H7 (cell line): ENCODE measurements around the gene CATSPER1. TPM values are rescaled to one million over a fixed set of nuclear protein-coding genes. Genes with fewer than 3 reads are reported as not detected.

Experiments
- DNase-seq: peaks from one replicate; pipeline ENCODE4 v3.0.0; 2012
- H3K27me3 ChIP-seq: 2 replicates; pipeline ENCODE4 v1.6.0; 2011; ENCODE audit warnings: mild to moderate bottlenecking, low read length; ENCODE audit not compliant: control insufficient read depth, insufficient read depth
- H3K36me3 ChIP-seq: replicated peaks from 2 replicates; pipeline ENCODE4 v1.5.1; 2011; ENCODE audit warnings: low read length; ENCODE audit not compliant: control insufficient read depth, insufficient read depth
- H3K4me3 ChIP-seq: 2 replicates; pipeline ENCODE4 v1.5.1; 2011; ENCODE audit warnings: low read depth, mild to moderate bottlenecking, control low read depth, low read length, moderate library complexity; ENCODE audit not compliant: insufficient read depth
- total RNA-seq: library from RNA; depleted of rRNA; stranded (reverse); fragments of >200 nt; shearing (Covaris generic); gene quantifications from 2 replicates; pipeline ENCODE4 v1.2.3, GENCODE V29; 2014

The CATSPER1 gene
- total RNA-seq, 1 experiment from 2014 or later: not detected

DNA sequence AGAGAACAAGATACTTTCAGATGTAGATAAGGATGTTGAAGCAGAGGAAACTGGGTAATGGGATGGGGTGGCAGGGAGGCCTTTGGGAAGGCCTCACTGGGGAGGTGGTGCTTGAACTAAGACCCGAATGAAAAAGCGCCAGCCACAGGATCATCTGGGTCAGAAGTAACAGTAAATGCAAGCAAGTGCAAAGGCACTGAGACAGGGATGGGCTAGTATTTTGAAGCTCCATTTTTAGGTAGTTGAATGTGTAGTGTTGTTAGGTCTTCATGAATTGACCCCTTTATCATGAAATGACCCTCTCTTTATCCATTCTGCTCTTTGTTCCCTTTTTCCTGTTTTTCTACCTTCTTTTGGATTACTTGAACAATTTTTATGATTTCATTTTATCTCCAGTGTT is 37.6 kb upstream of the CATSPER1 start:
- no peak for DNase-seq
- H3K36me3 ChIP-seq: peaks cover 68% of the 10 kb centered on the region
- no peaks in the 10 kb centered on the region for H3K27me3 ChIP-seq
- H3K4me3 ChIP-seq: no peak overlapping the region

DNA sequence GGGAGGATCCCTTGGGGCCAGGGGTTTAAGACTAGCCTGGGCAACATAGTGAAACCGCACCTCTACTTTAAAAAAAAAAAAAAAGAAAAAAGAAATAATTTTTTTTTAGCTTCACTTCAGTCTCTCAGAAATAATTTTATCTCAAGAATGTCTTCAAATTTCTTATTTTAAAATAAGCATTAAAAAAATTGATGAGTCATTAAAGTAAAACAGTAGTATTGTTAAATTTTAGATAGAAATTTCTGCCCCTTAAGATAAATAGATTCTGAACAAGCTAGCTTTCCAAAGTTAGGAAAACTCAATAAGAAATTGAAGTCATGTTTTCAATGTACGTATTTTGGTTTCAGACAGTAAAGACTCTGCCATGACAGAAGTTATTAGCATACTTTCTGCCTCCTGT is 36.1 kb upstream of the CATSPER1 start:
- no peak for DNase-seq
- Histone ChIP-seq H3K4me3 (no peak overlapping the region), H3K36me3 (peaks cover 71% of the 10 kb centered on the region)

DNA sequence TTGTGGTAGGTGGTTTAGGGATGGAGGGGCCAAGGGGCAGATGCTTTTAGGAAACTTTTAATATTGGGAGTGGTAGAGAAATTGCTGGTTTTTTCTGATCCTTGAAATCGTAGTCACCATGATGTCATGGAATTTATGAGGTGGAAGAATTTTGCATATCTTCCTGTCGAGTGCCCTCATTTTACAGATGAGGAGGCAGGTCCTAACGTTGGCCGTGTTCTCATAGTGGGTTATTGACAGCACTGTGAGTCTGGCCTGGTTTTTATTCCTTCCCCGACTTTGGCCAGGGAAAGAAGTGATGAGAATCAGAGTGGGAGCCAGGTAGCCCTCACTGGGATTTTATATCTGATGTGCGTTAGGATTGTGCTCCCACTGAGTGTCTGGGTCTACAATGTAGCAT is 35.0 kb upstream of the CATSPER1 start:
- Histone ChIP-seq H3K36me3 (peaks cover 66% of the 10 kb centered on the region), H3K4me3 (no peak overlapping the region), H3K27me3 (no peaks in the 10 kb centered on the region)
- no peak for DNase-seq

More for the DNA sequence above, 36.1 kb upstream of the CATSPER1 start:
- H3K27me3 ChIP-seq: no peaks in the 10 kb centered on the region

DNA sequence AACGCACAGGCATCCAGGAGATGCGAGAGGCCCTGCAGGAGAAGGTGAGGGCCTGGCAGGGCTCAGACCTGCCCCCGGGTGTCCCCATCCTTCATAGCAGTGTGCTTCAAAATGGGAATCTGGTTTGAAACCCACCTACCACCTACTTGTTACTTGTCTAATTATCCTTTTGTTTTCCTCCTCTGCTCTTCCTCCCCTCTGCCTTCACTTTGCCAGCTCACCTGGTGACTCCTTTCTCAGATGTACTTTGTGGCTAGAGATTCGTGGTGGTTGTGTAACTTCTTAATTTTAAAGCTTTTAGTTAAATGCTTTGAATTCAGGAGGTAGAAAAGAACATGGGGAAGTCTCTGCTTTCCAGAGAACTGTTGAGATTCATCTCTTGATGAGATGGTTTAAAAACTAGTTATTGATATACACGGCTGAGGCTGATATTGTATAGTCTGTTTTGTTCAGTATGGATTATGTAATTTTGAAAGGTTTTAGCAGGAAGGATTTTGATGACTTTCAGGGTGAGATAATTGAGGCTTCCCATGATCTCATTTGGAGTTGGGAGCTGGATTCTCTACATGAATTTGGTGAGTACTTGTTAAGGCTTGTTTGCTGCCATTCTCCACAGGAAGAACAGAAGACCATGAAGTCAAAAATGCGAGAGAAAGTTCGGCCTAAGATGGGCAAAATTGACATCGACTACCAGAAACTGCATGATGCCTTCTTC is 33.8 kb upstream of the CATSPER1 start:
- Histone ChIP-seq H3K27me3 (no peaks in the 10 kb centered on the region), H3K36me3 (peaks cover 72% of the 10 kb centered on the region)
- no peak for DNase-seq

DNA sequence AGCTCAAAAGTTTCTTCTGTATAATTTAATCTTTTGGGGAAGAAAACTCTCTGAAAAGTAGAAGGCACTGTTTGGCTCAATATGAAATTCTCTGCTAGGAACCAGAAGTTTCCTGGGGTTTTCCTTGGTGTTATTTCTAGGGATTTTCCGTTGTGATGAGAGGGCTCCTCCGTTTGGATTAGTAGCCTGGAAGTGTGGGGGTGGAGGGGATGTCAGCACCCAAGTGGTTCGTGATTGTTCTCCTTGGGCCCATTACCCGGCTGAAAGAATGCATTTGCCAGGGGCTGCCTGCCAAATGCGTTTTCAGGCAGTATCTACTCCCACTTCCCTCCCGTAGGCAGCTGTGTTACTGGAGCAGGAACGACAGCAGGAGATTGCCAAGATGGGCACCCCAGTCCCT is 30.2 kb upstream of the CATSPER1 start:
- peak; percentile 10 for DNase-seq
- no peaks in the 10 kb centered on the region for H3K27me3 ChIP-seq
- H3K36me3 ChIP-seq: peaks cover 55% of the 10 kb centered on the region
- no peak overlapping the region for H3K4me3 ChIP-seq

More for the DNA sequence above, 33.8 kb upstream of the CATSPER1 start:
- H3K4me3 ChIP-seq: no peak overlapping the region

DNA sequence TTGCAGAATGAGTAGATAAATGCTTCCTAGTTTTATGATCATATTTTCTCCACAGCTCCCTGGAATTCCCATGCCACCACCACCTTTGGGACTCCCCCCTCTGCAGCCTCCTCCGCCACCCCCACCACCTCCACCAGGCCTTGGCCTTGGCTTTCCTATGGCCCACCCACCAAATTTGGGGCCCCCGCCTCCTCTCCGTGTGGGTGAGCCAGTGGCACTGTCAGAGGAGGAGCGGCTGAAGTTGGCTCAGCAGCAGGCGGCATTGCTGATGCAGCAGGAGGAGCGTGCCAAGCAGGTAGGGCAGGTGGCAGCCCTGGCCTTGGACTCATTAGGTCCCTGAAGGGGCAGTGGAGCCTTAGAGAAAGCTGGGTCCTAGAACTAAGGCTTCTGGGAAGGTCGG is 28.7 kb upstream of the CATSPER1 start:
- peak; percentile 10 for DNase-seq
- H3K4me3 ChIP-seq: no peak overlapping the region
- H3K36me3 ChIP-seq: peaks cover 41% of the 10 kb centered on the region
- no peaks in the 10 kb centered on the region for H3K27me3 ChIP-seq

DNA sequence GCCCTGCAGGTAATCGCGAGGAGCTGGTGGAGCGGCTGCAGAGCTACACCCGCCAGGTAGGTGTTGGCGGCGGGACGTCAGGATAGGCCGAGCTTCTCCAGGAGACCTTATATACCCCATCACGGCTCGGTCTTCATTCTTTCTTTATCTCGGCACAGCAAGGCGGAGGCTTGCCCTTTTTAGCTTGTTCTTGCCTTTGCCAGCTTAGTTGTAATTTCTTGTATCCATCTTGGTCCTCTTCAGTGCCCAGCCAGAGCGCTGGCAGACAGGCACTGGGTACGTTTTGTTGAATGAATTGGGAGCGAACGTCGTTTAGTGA is 26.3 kb upstream of the CATSPER1 start:
- DNase-seq: no peak
- Histone ChIP-seq H3K27me3 (no peaks in the 10 kb centered on the region), H3K36me3 (peaks cover 22% of the 10 kb centered on the region), H3K4me3 (peak overlapping the region; percentile 93)

DNA sequence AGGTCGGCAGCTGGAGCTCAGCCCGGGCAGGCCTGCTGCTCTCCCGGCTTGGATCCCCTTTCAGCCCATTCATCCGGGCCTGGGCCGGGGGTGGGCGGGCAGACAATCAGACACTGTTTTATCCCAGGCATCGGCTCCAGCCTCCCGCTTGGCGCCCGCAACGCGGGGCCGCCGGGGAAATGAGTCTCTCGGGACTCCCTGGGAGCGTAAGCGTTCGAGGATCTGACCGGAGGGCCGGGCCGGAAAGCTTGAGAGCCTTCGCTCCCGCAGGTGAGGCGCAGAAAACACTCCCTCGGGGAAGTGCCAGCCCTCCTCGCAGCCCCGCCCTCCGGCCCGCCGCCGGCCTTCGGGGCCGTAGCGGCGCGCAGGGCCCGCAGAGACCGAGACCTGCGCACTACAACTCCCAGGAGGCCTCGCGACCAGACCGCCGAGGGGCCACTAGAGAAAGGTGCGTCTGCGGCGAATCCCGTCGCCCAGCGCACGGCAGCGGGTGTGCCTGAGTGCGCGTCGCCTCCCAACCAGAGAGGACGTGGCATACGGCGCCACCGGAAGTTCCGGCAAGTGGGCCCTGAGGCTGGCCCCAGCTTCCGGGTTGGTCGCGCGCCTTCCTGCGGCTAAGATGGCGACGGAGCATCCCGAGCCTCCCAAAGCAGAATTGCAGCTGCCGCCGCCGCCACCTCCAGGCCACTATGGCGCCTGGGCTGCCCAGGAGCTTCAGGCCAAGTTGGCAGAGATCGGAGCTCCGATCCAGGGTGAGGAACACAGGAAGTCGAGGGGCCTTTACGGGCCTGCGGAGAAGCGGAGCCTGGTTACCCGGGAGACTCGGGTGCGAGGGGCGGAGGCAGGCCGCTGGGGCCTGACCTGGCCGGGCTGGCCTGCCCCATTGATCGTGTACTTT is 25.7 kb upstream of the CATSPER1 start, which contains the start of gene SF3B2:
SF3B2 (plus strand) TSS at position 599 of the 898 bp plus-strand sequence; CDS start at position 620, 21 bp downstream.
- Histone ChIP-seq H3K36me3 (peaks cover 19% of the 10 kb centered on the region), H3K4me3 (peak within 1 kb of the TSS; percentile 93), H3K27me3 (no peaks in the 10 kb centered on the region)
- DNase-seq: peak; percentile 97

DNA sequence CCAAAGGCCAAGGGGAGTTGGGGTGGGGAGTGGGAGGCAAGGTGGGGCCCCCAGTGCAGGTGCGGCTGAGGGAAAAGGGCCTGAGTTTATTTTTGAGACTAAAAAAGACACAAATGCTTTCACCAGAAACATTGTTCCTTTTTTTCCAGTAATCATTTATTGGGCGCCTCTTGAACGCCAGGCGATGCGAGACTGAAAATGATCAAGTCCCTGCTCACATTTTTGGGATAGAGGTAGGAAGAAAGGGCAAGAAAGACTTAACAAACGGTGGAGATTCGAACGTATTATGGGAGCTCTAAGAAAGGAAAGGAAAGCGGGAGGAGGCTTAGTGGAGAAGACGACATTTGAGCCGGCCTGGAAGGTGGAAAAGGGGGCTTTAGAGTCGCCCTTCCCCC is 25.1 kb upstream of the CATSPER1 start:
- Histone ChIP-seq H3K36me3 (peaks cover 14% of the 10 kb centered on the region), H3K27me3 (no peaks in the 10 kb centered on the region), H3K4me3 (peak overlapping the region; percentile 93)
- DNase-seq: no peak

DNA sequence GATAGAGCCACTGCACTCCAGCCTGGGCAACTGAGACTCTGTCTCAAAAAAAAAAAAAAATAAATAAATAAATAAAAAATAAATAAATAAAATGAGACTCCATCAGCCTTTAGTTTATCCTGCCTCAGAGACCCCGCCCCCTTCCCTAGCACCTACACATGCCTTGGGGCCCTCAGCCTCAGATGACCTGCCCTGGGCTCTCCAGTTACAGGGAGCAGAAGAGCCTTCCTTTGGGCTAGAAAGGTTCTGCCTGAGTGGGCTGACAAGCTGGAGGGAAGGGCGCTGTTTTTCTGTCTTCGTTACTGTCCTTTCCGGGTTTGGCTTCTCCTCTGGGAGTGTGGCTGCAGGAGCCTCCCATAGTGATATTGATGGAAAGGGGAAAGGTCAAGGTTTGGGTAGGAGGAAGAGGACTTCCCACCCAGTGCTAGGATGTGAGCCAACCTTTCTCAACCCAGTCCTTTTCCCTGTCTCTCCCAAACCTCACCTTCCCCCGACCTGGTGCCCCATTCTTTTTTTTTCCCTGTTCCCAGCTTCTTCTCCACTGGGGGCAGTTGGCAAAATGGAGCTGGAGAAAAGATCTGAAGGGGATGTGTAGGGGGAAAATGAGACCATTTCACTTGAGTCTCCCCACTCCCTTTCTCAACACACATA is 24.4 kb upstream of the CATSPER1 start:
- peak; percentile 61 for DNase-seq
- Histone ChIP-seq H3K27me3 (no peaks in the 10 kb centered on the region), H3K4me3 (no peak overlapping the region; the same call in 1 of the 2 replicates), H3K36me3 (peaks cover 12% of the 10 kb centered on the region)

DNA sequence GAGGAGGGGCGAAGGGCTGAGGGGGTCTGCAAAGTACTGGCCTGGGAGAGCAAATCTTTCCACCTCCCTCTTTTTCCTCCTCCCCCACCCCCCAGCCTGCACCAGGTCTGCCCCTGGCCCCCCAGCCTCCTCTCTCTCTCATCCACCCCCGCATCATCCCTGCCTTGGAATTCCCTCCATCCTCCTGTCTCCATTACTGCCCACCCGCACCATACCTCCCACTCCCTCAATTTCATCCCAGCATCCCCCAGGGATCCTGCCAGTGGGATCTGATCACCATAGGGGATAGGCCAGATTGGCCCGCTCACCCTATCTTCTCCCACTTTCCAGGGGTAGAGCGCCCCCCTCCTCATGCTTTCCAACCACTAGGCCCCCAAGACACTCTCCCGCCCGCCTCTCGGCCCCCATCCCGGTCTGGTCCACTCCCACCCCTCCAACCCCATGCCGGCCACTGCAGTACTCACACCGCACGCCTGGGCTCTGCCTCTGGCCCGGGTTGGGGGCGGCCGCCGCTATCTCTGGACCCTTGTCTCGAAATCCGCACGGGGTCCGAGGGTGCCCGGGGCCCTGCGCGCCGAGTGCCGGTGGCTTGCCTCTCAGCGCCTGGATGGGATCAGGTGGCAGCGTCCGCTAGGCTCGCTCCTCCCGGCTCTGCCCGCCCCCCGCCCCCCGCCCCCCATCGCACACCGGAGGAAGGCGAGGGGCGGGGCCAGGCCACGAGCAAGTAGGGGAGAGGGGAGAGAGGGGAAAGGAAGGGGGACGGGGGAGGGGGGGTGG is 22.5 kb upstream of the CATSPER1 start, which contains the start of gene GAL3ST3:
GAL3ST3 (minus strand) TSS at position 615 of the 777 bp plus-strand sequence. CDS start 3,746 bp downstream, outside the sequence.
- peak; percentile 98 for DNase-seq
- Histone ChIP-seq H3K4me3 (peak within 1 kb of the TSS; percentile 64), H3K36me3 (no peaks in the 10 kb centered on the region; the same call in 1 of the 2 replicates), H3K27me3 (no peaks in the 10 kb centered on the region)

DNA sequence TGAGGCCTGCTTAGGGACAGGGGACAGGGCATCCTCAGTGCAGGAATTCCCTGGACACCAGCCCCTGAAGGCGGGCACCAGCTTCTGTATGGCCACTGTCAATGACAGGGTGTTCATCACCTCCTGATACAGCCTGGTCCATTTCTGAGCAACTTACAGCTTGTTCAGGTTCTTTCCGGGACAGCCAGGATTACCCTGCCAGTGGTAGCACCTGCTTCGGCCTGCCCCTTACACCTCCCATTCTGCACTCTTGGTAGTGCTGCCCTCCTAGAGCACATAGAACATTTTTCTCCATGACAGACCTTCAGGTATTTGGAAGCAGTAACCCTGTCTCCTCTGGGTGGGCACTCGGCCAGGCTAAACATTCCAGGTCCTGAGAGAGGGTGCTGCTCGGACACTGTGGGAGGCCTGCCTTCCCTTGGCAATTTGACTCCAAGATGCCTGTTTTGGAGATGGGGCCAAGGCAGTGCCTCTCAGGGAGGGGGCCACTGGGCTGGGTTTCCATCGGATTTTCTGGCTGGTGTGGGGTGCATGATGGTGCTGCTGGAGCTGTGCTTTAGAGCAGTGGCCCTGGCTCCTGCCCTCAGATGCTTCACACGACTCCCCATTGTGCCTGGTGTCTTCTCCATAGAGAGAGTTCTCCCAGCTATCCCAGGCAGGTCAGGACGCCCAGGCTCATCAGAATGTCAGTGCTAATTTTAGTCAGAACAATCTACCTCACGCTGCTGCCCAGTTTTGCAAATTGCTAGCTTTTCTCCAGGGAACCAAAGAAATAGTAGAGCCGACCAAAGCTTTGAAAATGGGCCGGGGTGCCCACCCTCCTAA is 21.5 kb upstream of the CATSPER1 start:
- peak overlapping the region; percentile 64; the same call in 1 of the 2 replicates for H3K4me3 ChIP-seq
- peak; percentile 34 for DNase-seq

DNA sequence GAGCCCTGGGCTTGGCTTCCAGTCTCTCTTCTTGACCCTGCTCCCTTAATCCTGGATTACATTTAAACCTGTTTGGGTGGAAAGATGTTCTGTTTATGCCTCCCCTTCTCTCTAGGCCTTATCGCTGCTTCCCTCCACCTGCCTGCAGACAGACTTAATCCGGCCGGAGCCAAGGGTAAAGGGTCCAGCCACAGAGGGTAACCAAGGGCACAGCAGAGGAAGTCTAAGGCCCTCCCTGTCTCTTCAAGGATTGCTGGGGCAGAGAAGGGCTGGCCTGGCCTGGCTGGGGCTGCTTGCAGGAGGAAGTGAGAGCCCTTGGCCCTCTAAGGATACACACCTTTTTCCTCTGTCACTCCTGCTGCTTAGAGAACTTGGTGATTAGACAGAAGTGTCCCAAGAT is 20.6 kb upstream of the CATSPER1 start:
- H3K4me3 ChIP-seq: no peak overlapping the region
- DNase-seq: no peak
- no peaks in the 10 kb centered on the region for H3K27me3 ChIP-seq
- no peaks in the 10 kb centered on the region; the same call in 1 of the 2 replicates for H3K36me3 ChIP-seq

More for the DNA sequence above, 21.5 kb upstream of the CATSPER1 start:
- Histone ChIP-seq H3K36me3 (no peaks in the 10 kb centered on the region; the same call in 1 of the 2 replicates), H3K27me3 (no peaks in the 10 kb centered on the region)
